ENCODE data around the gene WNT4. TPM values are rescaled to one million over a fixed set of nuclear protein-coding genes. Genes with fewer than 3 reads are reported as not detected.

WNT4 gene
- total RNA-seq, 4 donors from 2014 or later = under 0.01 TPM; not detected in 3

DNA sequence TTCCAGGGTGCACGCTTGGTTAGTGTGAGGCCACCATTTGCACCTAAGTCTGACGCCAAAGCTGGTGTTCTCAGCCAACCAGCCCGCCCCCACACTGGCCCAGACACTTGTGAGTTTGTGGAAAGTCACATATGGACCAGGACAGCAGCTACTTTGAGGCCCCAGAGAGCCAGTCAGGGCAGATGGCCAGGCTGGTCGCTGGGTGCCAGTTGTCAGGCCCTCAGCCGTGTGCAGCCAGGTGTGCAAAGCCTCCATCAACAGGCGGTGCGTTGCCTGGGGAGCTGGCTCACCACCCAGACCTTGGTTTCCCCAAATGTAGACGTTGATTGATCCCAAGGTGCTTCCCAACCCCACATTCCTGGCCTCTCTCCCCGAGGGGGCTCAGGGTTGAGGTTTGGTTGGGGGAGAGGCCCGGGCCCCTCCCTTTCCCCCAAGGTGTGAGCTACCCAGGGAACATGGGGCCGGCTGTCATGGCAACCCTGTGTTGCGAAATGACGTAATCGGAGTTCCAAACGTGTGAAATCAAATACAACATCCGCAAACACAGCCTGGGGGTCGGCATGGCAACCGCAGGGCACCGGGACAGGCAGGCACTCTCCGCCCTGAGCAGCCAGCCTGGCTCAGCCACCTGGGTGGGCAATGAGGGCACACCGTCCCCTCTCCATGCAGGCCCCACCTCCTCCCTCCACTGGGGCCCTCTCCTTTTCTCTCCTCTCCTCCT, 42.2 kb upstream of the WNT4 start:
- TF ChIP-seq, protein P1, sequence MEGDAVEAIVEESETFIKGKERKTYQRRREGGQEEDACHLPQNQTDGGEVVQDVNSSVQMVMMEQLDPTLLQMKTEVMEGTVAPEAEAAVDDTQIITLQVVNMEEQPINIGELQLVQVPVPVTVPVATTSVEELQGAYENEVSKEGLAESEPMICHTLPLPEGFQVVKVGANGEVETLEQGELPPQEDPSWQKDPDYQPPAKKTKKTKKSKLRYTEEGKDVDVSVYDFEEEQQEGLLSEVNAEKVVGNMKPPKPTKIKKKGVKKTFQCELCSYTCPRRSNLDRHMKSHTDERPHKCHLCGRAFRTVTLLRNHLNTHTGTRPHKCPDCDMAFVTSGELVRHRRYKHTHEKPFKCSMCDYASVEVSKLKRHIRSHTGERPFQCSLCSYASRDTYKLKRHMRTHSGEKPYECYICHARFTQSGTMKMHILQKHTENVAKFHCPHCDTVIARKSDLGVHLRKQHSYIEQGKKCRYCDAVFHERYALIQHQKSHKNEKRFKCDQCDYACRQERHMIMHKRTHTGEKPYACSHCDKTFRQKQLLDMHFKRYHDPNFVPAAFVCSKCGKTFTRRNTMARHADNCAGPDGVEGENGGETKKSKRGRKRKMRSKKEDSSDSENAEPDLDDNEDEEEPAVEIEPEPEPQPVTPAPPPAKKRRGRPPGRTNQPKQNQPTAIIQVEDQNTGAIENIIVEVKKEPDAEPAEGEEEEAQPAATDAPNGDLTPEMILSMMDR (IDR thresholded peaks at IDR 0.05; ENCODE audit: low read depth) = no peak

DNA sequence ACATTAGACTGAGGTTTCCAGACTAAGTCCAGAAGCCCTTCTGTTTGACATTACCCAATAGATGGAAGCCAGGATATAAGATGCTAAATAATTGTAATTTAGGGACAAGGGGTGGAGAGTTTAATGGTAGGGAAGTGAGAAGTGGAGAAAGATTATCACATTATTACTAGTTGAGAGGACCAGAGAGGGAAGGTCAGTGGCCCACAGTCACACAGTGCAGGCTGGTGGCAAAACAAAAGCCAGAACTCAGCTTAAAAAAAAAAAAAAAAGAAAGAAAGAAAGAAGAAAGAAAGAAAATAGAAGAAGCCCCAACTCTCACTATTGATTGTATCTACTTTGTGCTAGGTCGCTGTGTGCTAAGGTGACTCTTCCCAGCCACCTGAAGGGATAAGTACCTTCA, 41.6 kb upstream of the WNT4 start:
- TF ChIP-seq, protein P1 (IDR thresholded peaks at IDR 0.05; ENCODE audit: low read depth) = no peak

DNA sequence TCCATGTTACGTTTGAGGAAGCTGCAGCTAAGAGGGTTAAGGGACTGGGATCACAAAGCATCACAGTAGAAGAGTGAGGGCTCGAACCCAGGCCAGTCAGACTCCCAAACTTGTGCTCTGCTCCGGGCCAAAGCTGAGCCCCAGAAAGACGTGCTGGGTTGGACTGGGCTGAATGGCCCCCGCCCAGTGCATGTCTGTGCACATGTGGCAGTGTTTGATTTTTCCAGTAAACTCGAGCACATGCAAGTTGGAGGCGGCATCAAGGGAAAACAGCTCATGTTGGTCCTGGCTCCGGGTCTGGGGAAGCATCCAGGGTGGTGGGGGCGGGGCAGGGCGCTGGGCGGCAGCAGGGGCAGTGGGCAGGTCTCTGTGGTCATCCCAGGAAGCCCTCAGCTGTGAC, 39.8 kb upstream of the WNT4 start:
- TF ChIP-seq, protein P1 (IDR thresholded peaks at IDR 0.05; ENCODE audit: low read depth) = no peak

DNA sequence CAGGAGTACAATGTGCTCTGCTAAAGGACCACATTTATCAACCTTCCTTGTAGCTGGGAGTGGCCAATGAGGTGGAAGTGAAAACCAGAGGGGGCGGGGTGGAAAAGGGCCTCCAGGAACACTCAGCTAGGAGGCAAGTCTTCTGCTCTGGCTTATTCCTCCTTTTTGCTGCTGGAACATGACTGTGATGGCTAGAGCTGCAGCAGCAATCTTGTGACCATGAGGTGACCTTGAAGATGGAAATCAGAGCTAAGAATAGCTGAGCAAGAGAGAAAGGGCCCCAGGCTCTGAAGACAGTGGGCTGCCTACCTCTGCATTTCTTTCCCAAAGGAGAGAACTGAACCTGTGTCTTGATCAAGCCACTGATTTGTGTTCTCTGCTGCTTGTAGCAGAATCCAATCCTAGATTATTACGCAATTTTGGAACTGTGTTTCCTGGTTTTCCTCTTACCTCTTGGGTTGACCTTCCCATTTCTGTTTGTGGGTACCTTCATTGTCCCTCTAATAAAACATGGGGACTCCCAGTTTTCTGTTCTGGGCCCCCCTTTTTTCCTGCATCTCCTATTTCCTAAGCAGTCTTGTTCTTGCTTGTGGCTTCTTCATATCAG, 36.4 kb upstream of the WNT4 start:
- TF ChIP-seq, protein P1 (IDR thresholded peaks at IDR 0.05; ENCODE audit: low read depth) = no peak

DNA sequence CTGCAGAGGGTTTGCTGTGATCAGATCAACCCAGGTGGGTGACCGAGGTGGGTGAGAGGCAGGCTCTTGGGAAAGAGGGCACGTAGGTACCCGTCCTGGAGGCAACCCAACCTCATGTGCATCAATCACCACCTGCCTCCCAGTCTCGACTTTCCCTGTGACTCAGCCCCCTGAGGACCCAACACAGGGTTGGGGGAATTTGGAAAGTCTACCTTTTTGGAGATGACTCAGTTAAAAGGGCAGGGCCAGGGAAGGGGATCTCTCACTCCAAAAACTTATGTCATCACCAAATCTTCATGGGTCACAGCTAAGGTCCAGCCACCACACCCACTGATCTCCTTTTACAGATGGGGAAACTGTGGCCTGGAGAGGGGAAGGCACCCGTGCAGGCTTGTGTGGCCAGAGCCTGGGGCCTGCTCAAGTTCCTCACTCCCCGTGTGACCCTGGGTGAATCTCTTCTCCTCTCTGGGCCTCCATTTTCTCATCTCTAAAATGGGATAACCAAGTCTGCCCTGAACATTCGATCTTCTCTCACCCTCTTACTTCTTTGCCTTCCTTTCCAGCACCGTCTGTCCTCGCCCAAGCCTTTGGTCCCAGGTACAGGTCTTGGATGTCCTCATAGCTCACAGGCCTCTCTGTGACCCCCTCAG, 34.6 kb upstream of the WNT4 start:
- TF ChIP-seq, protein P1 (IDR thresholded peaks at IDR 0.05; ENCODE audit: low read depth) = no peak

DNA sequence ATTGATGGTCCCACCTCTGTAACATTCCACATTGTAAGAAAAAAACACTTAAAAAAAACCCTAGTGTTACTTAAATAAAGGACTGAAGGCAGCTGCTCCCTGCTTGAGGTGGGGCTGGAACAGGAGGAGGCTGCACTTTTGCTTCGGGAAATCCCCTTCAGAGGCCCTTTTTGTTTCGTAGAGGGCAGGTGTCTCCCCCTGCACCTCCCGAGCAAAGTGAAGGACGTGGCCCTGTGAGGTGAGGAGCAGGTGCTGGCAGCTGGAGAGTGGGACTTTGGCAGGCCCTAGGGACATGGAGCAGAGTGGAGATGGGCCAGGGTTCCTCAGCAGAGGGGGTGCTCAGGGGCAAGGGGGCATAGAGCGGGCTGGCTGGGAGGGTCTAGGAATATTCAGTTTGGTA, 33.4 kb upstream of the WNT4 start:
- TF ChIP-seq, protein P1 (IDR thresholded peaks at IDR 0.05; ENCODE audit: low read depth) = no peak
